GM12878 (cell line): Measurements from ENCODE around the gene TRUB1.

ENCODE experiments used
- CREB1 ChIP-seq: IDR thresholded peaks from 2 replicates; pipeline ENCODE4 v1.6.1; 2012; ENCODE audit warnings: low read depth, mild to moderate bottlenecking, inconsistent platforms
- EP300 ChIP-seq, 2 experiments: fragments of 150-350 bp in 1 of 2; IDR thresholded peaks; 2 replicates each; pipeline ENCODE4 v1.6.1; 2011 to 2012; ENCODE audit warnings: low read depth in 2 of 2, low read length in 2 of 2, borderline replicate concordance in 1 of 2, improper control_type of control experiment in 1 of 2, inconsistent platforms in 1 of 2; ENCODE audit not compliant: control insufficient read depth in 1 of 2
- ETV6 ChIP-seq, 2 experiments: fragments of 450-650 bp in 1 of 2; IDR thresholded peaks in 1 of 2; conservative IDR thresholded peaks in 1 of 2; 2 replicates each; pipeline ENCODE4 v1.6.1; 2014; ENCODE audit warnings: antibody characterized with exemption in 1 of 2, borderline replicate concordance in 1 of 2, low read depth in 1 of 2, mild to moderate bottlenecking in 1 of 2, moderate library complexity in 1 of 2
- NR2C1 ChIP-seq: fragments of 450-650 bp; IDR thresholded peaks from 2 replicates; pipeline ENCODE4 v1.6.1; 2017; ENCODE audit warnings: antibody characterized with exemption, mild to moderate bottlenecking, moderate library complexity
- POLR2A ChIP-seq: IDR thresholded peaks from 2 replicates; pipeline ENCODE4 v1.6.1; 2011; ENCODE audit warnings: low read depth, mild to moderate bottlenecking, low read length
- POLR2AphosphoS2 ChIP-seq: IDR thresholded peaks from 2 replicates; pipeline ENCODE4 v1.6.1; 2011; ENCODE audit warnings: low read depth, mild to moderate bottlenecking, low read length, improper control_type of control experiment, moderate library complexity
- RCOR1 ChIP-seq: conservative IDR thresholded peaks from 2 replicates; pipeline ENCODE4 v1.6.1; 2012; ENCODE audit warnings: low read depth, low read length, improper control_type of control experiment
- TF ChIP-seq, protein P1 (sequence below), 3 experiments: IDR thresholded peaks in 2 of 3; conservative IDR thresholded peaks in 1 of 3; 2 replicates each; pipeline ENCODE4 v1.5.1; 2011; ENCODE audit warnings: low read depth in 3 of 3, low read length in 3 of 3, mild to moderate bottlenecking in 3 of 3, control low read depth in 2 of 3, moderate library complexity in 2 of 3, inconsistent platforms in 1 of 3, mixed read lengths in 1 of 3; ENCODE audit not compliant: control insufficient read depth in 2 of 3, insufficient read depth in 1 of 3; ENCODE audit errors: extremely low read depth in 1 of 3
- TF ChIP-seq, protein P2 (sequence below): fragments of 450-650 bp; IDR thresholded peaks from 2 replicates; pipeline ENCODE4 v1.6.1; 2014; ENCODE audit warnings: mild to moderate bottlenecking
- TF ChIP-seq, protein P3 (sequence below): fragments of 450-650 bp; IDR thresholded peaks from 2 replicates; pipeline ENCODE4 v1.6.1; 2017; ENCODE audit warnings: mild to moderate bottlenecking

DNA sequence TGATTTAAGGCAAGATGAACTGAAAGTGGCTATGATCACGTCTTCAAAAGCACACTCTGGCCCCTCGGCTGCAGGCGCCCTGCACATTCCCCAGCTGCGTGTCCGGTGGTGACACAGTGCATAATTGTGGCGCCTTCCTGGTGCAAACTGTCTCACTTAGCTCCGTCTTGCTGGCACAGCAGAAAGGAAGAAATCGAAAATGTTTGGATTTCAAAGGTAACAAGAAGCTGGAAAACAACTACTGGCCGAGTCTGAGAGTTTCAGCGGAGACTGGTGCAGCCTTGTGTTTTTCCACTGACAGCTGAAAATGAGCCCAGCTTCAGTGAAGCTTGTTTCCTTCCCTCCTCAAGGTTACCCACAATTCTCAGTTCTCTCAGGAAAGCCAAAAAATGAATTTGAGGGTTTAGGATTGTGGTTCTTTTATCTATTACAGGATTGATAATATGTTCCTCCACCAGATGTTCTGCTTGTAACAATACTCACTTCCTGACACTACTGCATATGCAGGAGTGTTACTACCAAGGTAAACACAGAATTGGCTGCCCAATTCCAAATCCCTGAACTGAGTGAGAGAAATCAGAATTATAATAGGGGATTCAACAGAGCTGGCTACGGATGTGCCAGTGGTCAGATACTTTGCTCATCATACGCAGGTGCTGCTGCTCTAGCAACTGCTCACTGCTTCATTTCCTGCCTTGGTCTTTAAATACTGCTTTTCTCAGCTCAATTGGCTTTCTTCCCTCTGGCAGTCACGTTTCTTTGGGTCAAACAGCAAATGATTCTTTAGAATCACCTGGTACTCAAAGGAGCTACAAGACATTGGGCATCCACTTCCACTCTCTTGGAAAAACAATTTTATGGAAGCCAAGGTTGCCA, 63.7 kb downstream of the TRUB1 start:
- TF ChIP-seq NR2C1 (no peak), EP300 (IDR thresholded peaks at IDR 0.05; ENCODE audit: borderline replicate concordance in 1 of 2, control insufficient read depth in 1 of 2, low read depth in 2 of 2, low read length in 2 of 2) (no peak), ETV6 (conservative IDR thresholded peaks at IDR 0.05 in 1 of 2, IDR thresholded peaks at IDR 0.05 in 1 of 2; ENCODE audit: borderline replicate concordance in 1 of 2, low read depth in 1 of 2) (no peak; a peak in 1 of 4 replicates), POLR2AphosphoS2 (no peak), POLR2A (no peak), RCOR1 (no peak), CREB1 (no peak)
- TF ChIP-seq, protein P1, sequence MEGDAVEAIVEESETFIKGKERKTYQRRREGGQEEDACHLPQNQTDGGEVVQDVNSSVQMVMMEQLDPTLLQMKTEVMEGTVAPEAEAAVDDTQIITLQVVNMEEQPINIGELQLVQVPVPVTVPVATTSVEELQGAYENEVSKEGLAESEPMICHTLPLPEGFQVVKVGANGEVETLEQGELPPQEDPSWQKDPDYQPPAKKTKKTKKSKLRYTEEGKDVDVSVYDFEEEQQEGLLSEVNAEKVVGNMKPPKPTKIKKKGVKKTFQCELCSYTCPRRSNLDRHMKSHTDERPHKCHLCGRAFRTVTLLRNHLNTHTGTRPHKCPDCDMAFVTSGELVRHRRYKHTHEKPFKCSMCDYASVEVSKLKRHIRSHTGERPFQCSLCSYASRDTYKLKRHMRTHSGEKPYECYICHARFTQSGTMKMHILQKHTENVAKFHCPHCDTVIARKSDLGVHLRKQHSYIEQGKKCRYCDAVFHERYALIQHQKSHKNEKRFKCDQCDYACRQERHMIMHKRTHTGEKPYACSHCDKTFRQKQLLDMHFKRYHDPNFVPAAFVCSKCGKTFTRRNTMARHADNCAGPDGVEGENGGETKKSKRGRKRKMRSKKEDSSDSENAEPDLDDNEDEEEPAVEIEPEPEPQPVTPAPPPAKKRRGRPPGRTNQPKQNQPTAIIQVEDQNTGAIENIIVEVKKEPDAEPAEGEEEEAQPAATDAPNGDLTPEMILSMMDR (IDR thresholded peaks at IDR 0.05 in 2 of 3, conservative IDR thresholded peaks at IDR 0.05 in 1 of 3; ENCODE audit: control insufficient read depth in 2 of 3, extremely low read depth in 1 of 3, insufficient read depth in 1 of 3, low read depth in 3 of 3, low read length in 3 of 3) = no peak
- TF ChIP-seq, protein P2, sequence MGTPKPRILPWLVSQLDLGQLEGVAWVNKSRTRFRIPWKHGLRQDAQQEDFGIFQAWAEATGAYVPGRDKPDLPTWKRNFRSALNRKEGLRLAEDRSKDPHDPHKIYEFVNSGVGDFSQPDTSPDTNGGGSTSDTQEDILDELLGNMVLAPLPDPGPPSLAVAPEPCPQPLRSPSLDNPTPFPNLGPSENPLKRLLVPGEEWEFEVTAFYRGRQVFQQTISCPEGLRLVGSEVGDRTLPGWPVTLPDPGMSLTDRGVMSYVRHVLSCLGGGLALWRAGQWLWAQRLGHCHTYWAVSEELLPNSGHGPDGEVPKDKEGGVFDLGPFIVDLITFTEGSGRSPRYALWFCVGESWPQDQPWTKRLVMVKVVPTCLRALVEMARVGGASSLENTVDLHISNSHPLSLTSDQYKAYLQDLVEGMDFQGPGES = no peak
- TF ChIP-seq, protein P3, sequence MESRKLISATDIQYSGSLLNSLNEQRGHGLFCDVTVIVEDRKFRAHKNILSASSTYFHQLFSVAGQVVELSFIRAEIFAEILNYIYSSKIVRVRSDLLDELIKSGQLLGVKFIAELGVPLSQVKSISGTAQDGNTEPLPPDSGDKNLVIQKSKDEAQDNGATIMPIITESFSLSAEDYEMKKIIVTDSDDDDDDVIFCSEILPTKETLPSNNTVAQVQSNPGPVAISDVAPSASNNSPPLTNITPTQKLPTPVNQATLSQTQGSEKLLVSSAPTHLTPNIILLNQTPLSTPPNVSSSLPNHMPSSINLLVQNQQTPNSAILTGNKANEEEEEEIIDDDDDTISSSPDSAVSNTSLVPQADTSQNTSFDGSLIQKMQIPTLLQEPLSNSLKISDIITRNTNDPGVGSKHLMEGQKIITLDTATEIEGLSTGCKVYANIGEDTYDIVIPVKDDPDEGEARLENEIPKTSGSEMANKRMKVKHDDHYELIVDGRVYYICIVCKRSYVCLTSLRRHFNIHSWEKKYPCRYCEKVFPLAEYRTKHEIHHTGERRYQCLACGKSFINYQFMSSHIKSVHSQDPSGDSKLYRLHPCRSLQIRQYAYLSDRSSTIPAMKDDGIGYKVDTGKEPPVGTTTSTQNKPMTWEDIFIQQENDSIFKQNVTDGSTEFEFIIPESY = no peak
